GM21390 (cell line): Measurements from ENCODE around the gene CMSS1.

Experiments
- ATAC-seq: cut with Tn5 transposase; IDR thresholded peaks from one replicate; pipeline ENCODE4 v1.9.1; 2021; ENCODE audit not compliant: unreplicated experiment

The CMSS1 gene

GRCh38 chr3:100010087-100010417, 192.4 kb downstream of the CMSS1 start:
- ATAC-seq = no peak

- ATAC-seq = no peak
These were observed 201.1 kb downstream of the CMSS1 start for GRCh38 chr3:100018806-100019205.

- no peak for ATAC-seq
These were observed 202.1 kb downstream of the CMSS1 start for GRCh38 chr3:100019719-100020118.

GRCh38 chr3:100020876-100021644, 203.4 kb downstream of the CMSS1 start:
- ATAC-seq = no peak

- no peak for ATAC-seq
These were observed 204.8 kb downstream of the CMSS1 start for GRCh38 chr3:100022506-100022905.

DNA sequence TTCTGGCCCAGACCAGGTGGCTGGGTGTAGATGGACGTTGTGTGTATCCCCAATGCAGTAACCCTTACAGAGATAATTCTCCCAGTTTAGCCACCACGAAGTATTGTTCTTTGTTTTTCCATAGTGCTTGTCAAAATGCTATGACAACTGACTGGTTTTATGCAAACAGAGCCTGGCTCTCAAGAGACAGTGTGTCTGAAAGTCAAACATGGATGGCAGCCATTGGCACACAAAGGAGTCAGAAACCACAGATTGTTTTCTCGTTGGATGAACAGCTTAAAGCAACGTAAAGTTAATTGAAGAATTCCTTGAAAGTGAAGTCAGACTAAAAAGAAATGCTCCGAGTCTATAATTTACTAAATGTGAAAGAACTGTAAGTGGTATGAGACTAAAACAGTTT, 205.5 kb downstream of the CMSS1 start:
- ATAC-seq = no peak

- no peak for ATAC-seq
These were observed 205.9 kb downstream of the CMSS1 start for GRCh38 chr3:100023595-100023994.

- ATAC-seq = no peak
These were observed 207.1 kb downstream of the CMSS1 start for GRCh38 chr3:100024520-100025303.

- ATAC-seq = no peak
These were observed 209.7 kb downstream of the CMSS1 start for GRCh38 chr3:100027321-100027720.

- no peak for ATAC-seq
These were observed 211.4 kb downstream of the CMSS1 start for GRCh38 chr3:100029052-100029451.

GRCh38 chr3:100029689-100030088, 212.0 kb downstream of the CMSS1 start:
- ATAC-seq = peak; percentile 45

- no peak for ATAC-seq
These were observed 212.7 kb downstream of the CMSS1 start for GRCh38 chr3:100030346-100030745.

DNA sequence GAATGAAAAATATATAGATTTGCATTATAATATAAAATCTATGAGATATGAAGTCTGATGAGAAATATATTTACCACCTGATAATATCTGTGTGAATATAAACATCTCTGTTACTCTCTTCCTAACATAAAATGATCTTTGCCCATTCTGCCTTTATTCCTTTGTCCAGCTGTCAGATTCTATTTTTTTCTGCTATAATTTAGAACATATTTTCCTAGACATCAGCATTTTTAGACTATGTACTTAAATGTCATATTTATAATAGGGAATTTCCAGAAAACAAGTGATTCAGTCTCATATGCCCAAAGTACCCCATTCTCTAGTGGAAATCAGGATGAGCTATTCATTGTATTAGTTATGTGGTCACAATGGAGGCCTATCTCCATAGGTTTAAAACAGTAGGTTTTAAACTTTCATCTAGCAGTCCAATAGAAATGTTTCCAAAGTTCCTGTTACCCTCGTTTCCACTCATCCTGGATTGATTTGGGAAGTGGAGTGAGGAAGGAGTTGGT, 213.3 kb downstream of the CMSS1 start:
- no peak for ATAC-seq

DNA sequence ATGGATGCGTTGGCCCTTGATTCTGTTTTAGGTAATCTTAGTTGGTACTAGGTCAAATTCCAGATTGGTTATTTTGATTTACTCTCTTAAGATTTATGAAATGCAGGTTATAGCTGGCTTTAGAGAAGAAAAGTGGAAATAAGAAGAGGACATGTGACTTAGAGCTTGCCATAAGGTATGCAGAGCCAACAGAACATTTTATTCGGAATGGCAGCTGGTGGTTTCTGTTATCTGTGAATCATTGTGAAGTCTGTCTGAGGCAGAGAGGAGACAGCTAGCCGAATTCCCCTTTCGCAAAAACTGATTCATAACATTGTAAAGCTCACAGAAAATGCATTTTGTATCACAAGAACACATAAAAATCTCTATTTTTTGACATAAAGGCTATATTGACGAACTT, 214.6 kb downstream of the CMSS1 start:
- no peak for ATAC-seq

- ATAC-seq = no peak
These were observed 215.5 kb downstream of the CMSS1 start for GRCh38 chr3:100033184-100033583.

GRCh38 chr3:100033903-100034471, 216.3 kb downstream of the CMSS1 start:
- ATAC-seq = no peak

DNA sequence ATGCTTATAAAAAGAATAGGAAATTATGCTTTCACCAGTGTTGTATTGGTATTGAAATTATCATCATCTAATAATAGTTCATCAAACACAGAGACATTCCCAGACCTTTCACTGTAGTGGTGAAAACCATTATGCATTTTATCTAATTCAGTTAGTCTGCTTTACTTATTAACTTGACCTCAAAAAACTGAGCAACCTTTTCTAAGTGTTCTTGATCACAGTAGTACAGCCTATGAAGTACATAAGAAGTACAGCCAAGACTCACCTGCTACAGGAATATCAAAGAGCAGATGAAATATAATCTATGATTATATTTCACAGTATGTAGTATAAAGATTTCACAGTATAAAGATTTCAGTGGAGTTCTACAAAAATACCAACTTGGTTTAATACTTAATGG, 221.4 kb downstream of the CMSS1 start:
- no peak for ATAC-seq

- no peak for ATAC-seq
These were observed 223.0 kb downstream of the CMSS1 start for GRCh38 chr3:100040451-100041225.

DNA sequence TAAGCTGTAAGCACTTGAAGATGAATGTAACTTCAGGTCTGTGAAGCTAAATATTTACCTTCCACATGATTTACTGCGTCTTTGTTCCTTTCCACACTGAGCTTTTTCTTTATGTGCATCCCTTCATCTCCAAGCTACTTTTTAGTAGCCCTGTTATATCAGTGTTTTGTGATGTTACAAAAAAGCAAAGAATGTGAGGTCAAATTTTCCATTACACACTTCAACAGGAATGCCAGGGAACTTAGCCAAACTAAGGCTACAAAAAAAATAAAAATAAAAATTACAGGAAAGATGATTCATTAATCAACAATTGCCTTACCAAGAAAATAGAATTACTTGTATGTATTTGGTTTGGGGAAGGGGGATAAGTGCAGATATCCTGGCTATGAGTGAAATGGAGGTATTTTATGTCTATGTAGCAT, 223.7 kb downstream of the CMSS1 start:
- no peak for ATAC-seq

DNA sequence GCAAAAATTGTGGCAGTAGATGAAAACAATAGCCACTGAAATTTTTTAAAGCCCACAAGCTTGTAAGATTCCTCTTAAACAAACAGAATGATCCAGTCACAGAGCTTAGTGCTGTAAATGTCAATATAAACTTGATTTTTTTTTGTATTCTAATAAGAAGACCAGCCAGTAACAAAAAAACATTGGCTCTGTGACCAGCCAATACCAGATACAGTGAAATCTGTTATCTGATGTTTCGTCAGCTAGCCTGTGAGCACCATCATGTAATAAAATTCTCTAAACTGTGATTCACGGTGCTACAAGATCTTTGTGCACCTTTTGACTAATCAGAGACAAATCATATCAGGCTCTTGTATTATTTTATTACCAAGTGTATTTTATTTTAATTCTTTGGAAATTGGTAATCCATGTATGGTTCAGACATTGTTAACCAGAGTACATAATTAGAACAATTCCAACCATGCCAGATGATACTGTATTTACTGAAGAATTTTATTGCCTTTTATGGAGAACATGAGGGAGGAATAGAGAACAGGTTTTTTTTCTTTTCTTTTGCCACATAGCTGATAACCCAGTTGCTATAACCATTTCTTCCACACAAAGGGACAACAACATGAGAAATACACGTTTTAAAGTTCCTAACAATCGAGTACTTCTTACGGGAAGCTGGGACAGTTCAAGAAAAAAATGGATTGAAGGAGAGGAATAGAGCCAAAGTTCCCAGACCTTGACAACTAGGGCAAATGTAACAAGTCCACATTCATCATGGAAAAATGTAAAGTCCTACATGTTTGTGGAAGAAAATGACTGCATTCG, 224.7 kb downstream of the CMSS1 start:
- ATAC-seq = no peak
